HG03460 (cell line): Measurements from ENCODE around the gene STK11.

ENCODE experiments used
- ATAC-seq: cut with Tn5 transposase; IDR thresholded peaks from one replicate; pipeline ENCODE4 v1.9.1; 2021; ENCODE audit not compliant: unreplicated experiment

The STK11 gene

DNA sequence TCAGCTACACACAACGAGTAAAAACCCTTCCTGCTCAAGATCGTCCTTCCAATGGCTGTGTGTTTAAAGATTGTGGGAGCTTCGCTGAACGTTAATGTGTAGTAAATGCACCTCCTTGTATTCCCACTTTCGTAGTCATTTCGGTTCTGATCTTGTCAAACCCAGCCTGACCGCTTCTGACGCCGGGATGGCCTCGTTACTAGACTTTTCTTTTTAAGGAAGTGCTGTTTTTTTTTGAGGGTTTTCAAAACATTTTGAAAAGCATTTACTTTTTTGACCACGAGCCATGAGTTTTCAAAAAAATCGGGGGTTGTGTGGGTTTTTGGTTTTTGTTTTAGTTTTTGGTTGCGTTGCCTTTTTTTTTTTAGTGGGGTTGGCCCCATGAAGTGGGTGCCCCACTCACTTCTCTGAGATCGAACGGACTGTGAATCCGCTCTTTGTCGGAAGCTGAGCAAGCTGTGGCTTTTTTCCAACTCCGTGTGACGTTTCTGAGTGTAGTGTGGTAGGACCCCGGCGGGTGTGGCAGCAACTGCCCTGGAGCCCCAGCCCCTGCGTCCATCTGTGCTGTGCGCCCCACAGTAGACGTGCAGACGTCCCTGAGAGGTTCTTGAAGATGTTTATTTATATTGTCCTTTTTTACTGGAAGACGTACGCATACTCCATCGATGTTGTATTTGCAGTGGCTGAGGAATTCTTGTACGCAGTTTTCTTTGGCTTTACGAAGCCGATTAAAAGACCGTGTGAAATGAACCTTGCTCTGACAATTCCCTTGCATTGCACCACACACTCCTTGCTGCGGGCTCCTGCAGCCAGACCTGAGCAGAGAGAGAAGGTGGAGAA is 67.1 kb downstream of the STK11 start:
- no peak for ATAC-seq

DNA sequence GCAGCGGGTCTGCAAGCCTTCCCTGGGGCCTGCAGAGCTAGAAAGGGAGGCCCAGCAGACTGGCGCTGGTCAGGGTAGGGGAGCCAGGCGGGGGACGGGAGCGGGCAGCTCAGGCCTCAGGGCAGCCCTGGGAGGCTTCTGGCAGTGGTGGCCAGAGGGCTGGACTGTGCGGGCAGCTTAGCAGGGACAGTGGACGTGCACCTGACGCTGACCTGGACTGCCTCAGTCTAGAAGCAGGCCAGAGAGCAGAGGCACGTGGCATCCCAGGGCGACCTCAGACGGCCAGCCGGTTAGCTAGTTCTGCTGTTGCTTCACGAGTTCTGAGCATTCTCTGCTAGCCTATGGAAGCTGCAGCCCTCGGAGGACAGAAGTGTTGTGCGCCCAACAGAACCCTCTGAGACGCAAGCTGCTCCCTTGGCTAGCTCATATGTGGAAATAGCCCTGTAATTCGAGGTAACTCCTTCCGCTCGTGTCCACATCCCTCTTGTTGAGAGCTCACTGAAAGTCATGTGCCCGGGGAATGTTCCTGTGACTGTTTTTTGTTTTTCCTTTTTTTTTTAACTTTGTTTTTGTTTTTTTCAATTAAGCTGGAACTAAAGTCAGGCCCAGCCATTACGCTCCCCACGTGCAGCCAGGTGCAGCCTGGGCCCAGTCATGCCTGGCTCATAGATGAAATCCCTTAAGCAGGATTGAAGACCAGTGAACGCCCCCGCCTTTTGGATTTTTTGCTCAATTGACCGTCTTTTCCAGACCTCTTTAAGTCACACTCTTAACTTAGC is 67.9 kb downstream of the STK11 start:
- no peak for ATAC-seq

DNA sequence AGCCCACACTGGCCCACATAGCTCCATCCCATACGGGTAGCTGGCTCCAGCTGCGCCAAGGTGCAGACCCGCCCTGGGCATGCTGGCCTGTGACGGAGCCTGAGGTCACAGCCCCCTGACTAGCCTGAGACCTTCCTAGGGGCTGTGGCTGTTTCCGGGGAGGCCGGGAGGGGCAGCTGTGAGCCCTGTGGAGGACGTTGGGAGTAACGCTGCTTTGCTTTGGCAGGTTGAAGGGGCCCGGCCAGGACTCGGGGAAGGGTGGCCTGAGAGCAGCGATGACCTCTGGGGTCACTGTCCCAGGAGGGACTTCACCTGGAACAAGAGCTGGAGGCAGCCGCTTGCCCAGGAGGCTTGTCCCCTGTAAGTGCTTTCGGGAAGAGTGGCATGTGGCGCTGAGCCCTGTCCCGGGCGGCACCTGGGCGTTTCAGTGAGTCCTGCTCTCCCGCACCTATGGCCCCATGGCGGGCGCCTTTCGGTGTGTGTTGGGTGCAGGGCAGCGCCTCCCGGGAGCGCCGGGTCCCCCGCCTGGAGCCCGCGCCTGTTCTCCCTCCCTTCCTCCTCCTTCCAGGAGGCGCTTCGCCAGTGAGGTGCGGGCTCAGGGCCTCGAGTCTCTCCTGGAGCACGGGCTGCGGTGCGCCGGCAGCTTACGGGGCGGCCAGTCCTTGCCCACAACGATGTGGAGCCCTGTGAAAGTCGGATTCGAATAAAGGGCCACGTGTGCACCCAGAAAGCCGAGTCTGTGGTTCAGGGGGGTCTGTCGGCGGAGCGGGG is 68.7 kb downstream of the STK11 start:
- ATAC-seq = no peak

DNA sequence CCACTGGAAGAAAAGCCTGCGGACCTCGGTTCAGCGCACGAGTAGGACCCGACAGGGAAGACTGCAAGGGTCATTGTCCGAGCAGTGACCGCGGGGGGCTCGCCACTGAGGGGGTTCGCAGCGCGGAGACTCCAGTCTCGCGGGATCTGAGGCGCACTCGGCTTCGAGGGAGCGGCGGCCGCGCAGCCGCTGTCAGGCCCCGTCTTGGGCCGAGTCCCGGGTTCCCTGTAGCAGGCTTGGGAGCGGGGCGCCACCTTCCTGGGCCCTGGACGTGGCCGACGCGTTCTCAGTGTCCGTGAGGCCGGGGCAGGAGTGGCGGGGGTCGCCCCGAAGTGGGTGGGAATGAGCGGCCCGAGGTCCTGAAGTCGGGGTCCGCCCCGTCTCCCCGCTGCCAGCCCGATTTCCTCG is 69.3 kb downstream of the STK11 start:
- no peak for ATAC-seq

DNA sequence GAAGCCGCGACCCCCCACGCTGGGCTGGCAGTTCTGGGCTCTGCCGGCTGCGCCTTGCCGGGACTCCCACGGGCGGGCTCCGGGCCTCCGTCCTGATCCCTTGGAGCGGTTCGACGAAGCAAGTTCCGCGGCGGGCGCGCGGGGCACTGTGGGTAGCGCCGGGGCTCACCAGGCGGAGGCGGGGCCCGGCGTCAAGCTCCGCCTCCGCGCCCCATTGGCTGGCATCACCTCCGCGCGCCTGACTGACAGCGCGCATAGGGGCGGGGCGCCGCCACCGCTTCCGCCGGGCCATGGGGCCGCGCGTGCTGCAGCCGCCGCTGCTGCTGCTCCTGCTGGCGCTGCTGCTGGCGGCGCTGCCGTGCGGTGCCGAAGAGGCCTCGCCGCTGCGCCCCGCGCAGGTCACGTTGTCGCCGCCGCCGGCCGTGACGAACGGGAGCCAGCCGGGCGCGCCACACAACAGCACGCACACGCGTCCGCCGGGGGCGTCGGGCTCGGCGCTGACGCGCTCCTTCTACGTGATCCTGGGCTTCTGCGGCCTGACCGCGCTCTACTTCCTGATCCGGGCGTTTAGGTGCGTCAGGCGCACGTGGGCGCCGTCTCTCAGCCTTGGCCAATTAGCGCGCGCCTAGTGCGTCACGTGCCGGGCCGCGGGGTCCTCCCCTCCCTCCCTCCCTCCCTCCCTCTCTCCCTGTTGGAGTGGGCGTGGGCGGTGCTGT is 69.8 kb downstream of the STK11 start, which contains the start of gene FAM174C:
TSS of gene FAM174C (plus strand) at position 271 of the 716 bp plus-strand sequence. CDS start at position 291, 20 bp downstream.
- ATAC-seq = peak; percentile 63

DNA sequence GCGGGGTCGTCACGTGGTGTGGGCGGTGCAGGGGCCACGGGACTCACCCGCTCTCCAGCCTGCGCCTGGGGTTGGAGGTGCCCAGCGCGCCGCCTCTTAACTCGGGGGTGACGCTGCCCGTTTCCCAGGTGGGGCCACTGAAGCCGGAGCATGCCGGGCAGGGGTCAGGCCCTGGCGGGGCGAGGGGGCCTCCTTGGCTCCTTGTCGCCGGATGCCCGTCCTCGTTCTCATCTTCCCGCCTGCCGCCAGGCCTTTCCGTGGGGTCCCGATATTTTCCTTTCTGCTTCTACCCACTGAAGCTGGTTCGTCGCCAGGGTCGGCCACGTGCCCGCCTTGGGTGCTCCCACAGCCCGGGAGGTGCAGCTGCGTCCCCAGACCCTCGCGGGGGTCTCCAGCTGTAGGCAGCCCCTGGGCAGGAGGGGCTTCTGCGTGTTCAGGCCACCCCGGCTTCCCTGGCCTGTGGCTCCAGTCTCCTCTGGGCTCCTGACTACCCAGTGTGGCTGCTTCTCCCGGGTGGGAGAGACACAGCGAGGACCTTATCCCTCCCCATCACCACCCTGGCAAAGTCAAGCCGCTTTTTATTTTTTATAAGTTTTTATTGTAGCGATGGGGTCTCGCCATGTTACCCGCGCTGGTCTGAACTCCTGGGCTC is 70.5 kb downstream of the STK11 start:
- no peak for ATAC-seq

DNA sequence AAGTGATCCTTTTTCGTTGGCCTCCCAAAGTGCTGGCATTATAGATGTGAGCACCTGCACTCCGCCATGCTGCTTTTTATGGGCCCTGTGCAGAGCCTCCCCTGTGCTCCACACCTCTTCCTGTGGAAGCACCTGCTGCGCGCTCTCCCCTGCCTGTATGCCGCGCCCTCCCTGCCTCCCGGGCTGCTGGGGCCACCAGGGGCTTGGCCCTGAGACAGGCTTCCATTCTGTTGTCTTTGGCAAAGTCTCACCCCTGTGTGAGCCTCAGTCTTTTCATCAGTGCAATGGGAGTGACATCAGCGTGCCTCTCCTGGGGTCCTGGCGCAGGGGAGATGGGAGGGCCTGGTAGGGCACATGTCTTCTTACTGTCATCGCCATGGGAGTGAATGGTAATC is 71.0 kb downstream of the STK11 start:
- ATAC-seq = no peak

DNA sequence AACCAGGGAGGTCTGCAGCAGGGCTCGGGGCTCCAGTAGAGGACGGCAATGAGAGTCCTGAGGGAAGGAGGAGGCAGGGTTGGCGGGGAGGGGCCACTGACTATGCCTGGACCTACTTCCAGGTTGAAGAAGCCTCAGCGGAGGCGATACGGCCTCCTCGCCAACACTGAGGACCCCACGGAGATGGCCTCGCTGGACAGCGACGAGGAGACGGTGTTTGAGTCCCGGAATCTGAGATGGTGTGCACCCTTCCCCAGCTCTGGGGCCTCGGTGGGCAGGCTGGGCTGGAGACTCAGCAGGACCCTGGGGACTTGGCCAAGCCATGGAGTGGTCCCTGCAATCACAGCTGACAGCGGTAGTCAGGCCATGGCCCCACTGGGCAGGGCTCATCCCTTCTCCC is 71.5 kb downstream of the STK11 start:
- no peak for ATAC-seq
